Stimulated activated effector memory CD8-positive, alpha-beta T cell treated with anti-CD3 and anti-CD28 coated beads, Interleukin-12 subunit alpha, Interleukin-12 subunit beta, amount 100 ng/mL, for 72 hours (primary cell): Measurements from ENCODE around the gene APOL3.
"Not testable (repeated sequence)": the region's sequence is repeated elsewhere in the genome, so short reads cannot be mapped to it uniquely, and the experiment has no call there.

Experiments
- ATAC-seq: fragments of 150-1000 bp; cut with Tn5 transposase; 2 replicates; pipeline ENCODE4 v1.10.0; 2021
- DNase-seq, 2 donors: peaks; one replicate each; pipeline ENCODE4 v3.0.0; 2021 to 2022; ENCODE audit warnings: low spot score in 2 of 2
- H3K27ac Mint-ChIP-seq: one replicate; pipeline ENCODE4 v1.8.0; 2022; ENCODE audit warnings: mild to moderate bottlenecking, mixed read lengths
- H3K36me3 Mint-ChIP-seq: one replicate; pipeline ENCODE4 v1.8.0; 2022; ENCODE audit warnings: mild to moderate bottlenecking, mixed read lengths
- H3K4me1 Mint-ChIP-seq: one replicate; pipeline ENCODE4 v1.8.0; 2022; ENCODE audit warnings: mixed read lengths
- H3K4me3 Mint-ChIP-seq: one replicate; pipeline ENCODE4 v1.8.0; 2022; ENCODE audit warnings: mild to moderate bottlenecking, mixed read lengths
- H3K9me3 Mint-ChIP-seq: one replicate; pipeline ENCODE4 v1.8.0; 2022; ENCODE audit warnings: mixed read lengths

APOL3 gene

GRCh38 chr22:36197514-36198146 lies 37.1 kb upstream of the APOL3 start:
- peak; percentile 76 for ATAC-seq
- peak overlapping the region; percentile 42 for H3K4me3 Mint-ChIP-seq
- peaks cover 6% of the 10 kb centered on the region for H3K36me3 Mint-ChIP-seq
- peaks cover 35% of the 10 kb centered on the region for H3K4me1 Mint-ChIP-seq
- peak in 1 of 2 donors; percentile 66 for DNase-seq
- H3K27ac Mint-ChIP-seq = peak overlapping the region; percentile 65
- H3K9me3 Mint-ChIP-seq = no peaks in the 10 kb centered on the region

- H3K4me1 Mint-ChIP-seq = peaks cover 35% of the 10 kb centered on the region
- peaks cover 6% of the 10 kb centered on the region for H3K36me3 Mint-ChIP-seq
- peak overlapping the region; percentile 42 for H3K4me3 Mint-ChIP-seq
- no peaks in the 10 kb centered on the region for H3K9me3 Mint-ChIP-seq
- H3K27ac Mint-ChIP-seq = peak overlapping the region; percentile 65
- DNase-seq (no peak), ATAC-seq (no peak)
Measured at GRCh38 chr22:36197065-36197440, 36.5 kb upstream of the APOL3 start.

- Mint-ChIP-seq H3K36me3 (peaks cover 6% of the 10 kb centered on the region), H3K4me3 (peak overlapping the region; percentile 42), H3K4me1 (peaks cover 35% of the 10 kb centered on the region), H3K9me3 (no peaks in the 10 kb centered on the region), H3K27ac (peak overlapping the region; percentile 67)
- DNase-seq = no peak
- no peak for ATAC-seq
Measured at GRCh38 chr22:36196254-36197064, 35.9 kb upstream of the APOL3 start.

GRCh38 chr22:36194971-36195370 lies 34.4 kb upstream of the APOL3 start:
- ATAC-seq (peak; percentile 63), DNase-seq (no peak)
- Mint-ChIP-seq H3K27ac (no peak overlapping the region), H3K9me3 (no peaks in the 10 kb centered on the region), H3K4me1 (peaks cover 35% of the 10 kb centered on the region), H3K36me3 (peaks cover 6% of the 10 kb centered on the region), H3K4me3 (no peak overlapping the region)

- Mint-ChIP-seq H3K9me3 (no peaks in the 10 kb centered on the region), H3K36me3 (peaks cover 6% of the 10 kb centered on the region), H3K4me3 (no peak overlapping the region), H3K4me1 (peaks cover 35% of the 10 kb centered on the region), H3K27ac (no peak overlapping the region)
- ATAC-seq (no peak), DNase-seq (no peak)
Measured at GRCh38 chr22:36194385-36194784, 33.8 kb upstream of the APOL3 start.

- H3K9me3 Mint-ChIP-seq = no peaks in the 10 kb centered on the region
- no peak for DNase-seq
- no peak overlapping the region for H3K4me3 Mint-ChIP-seq
- H3K36me3 Mint-ChIP-seq = peaks cover 5% of the 10 kb centered on the region
- peaks cover 27% of the 10 kb centered on the region for H3K4me1 Mint-ChIP-seq
- no peak for ATAC-seq
- H3K27ac Mint-ChIP-seq = peak overlapping the region; percentile 54
Measured at GRCh38 chr22:36193577-36193976, 33.0 kb upstream of the APOL3 start.

GRCh38 chr22:36193171-36193570 lies 32.6 kb upstream of the APOL3 start:
- Mint-ChIP-seq H3K9me3 (no peaks in the 10 kb centered on the region), H3K36me3 (peaks cover 1% of the 10 kb centered on the region), H3K4me1 (peaks cover 23% of the 10 kb centered on the region), H3K4me3 (no peak overlapping the region), H3K27ac (peak overlapping the region; percentile 54)
- DNase-seq = no peak
- ATAC-seq = no peak

- DNase-seq = no peak
- Mint-ChIP-seq H3K4me1 (peaks cover 16% of the 10 kb centered on the region), H3K27ac (no peak overlapping the region), H3K36me3 (no peaks in the 10 kb centered on the region), H3K4me3 (no peak overlapping the region), H3K9me3 (no peaks in the 10 kb centered on the region)
- no peak for ATAC-seq
Measured at GRCh38 chr22:36192542-36192941, 32.0 kb upstream of the APOL3 start.

- Mint-ChIP-seq H3K27ac (no peak overlapping the region), H3K36me3 (no peaks in the 10 kb centered on the region), H3K4me3 (no peak overlapping the region), H3K9me3 (no peaks in the 10 kb centered on the region), H3K4me1 (peaks cover 9% of the 10 kb centered on the region)
- no peak for ATAC-seq
- no peak for DNase-seq
Measured at GRCh38 chr22:36191106-36191836, 30.7 kb upstream of the APOL3 start.

GRCh38 chr22:36187862-36188261 lies 27.3 kb upstream of the APOL3 start:
- ATAC-seq, DNase-seq, H3K27ac Mint-ChIP-seq, H3K9me3 Mint-ChIP-seq, H3K36me3 Mint-ChIP-seq, H3K4me1 Mint-ChIP-seq, H3K4me3 Mint-ChIP-seq: not testable (repeated sequence)

- Mint-ChIP-seq H3K9me3 (no peaks in the 10 kb centered on the region), H3K4me3 (no peak overlapping the region), H3K27ac (no peak overlapping the region), H3K4me1 (no peaks in the 10 kb centered on the region), H3K36me3 (no peaks in the 10 kb centered on the region)
- DNase-seq (no peak), ATAC-seq (no peak)
Measured at GRCh38 chr22:36185828-36186624, 25.5 kb upstream of the APOL3 start.

- ATAC-seq (no peak), DNase-seq (no peak)
- H3K4me1 Mint-ChIP-seq = no peaks in the 10 kb centered on the region
- H3K36me3 Mint-ChIP-seq = no peaks in the 10 kb centered on the region
- peak overlapping the region; percentile 54 for H3K27ac Mint-ChIP-seq
- H3K9me3 Mint-ChIP-seq = no peaks in the 10 kb centered on the region
- no peak overlapping the region for H3K4me3 Mint-ChIP-seq
Measured at GRCh38 chr22:36184433-36185025, 24.0 kb upstream of the APOL3 start.

- DNase-seq (no peak), ATAC-seq (no peak)
- H3K27ac Mint-ChIP-seq = no peak overlapping the region
- H3K9me3 Mint-ChIP-seq = no peaks in the 10 kb centered on the region
- no peaks in the 10 kb centered on the region for H3K36me3 Mint-ChIP-seq
- H3K4me1 Mint-ChIP-seq = no peaks in the 10 kb centered on the region
- no peak overlapping the region for H3K4me3 Mint-ChIP-seq
Measured at GRCh38 chr22:36183446-36183845, 22.9 kb upstream of the APOL3 start.

GRCh38 chr22:36182857-36183256 lies 22.3 kb upstream of the APOL3 start:
- ATAC-seq (no peak), DNase-seq (no peak)
- no peaks in the 10 kb centered on the region for H3K9me3 Mint-ChIP-seq
- H3K36me3 Mint-ChIP-seq = no peaks in the 10 kb centered on the region
- H3K4me1 Mint-ChIP-seq = no peaks in the 10 kb centered on the region
- H3K27ac Mint-ChIP-seq = no peak overlapping the region
- no peak overlapping the region for H3K4me3 Mint-ChIP-seq

GRCh38 chr22:36182056-36182455 lies 21.5 kb upstream of the APOL3 start:
- no peak overlapping the region for H3K4me3 Mint-ChIP-seq
- no peaks in the 10 kb centered on the region for H3K36me3 Mint-ChIP-seq
- H3K9me3 Mint-ChIP-seq = no peaks in the 10 kb centered on the region
- no peaks in the 10 kb centered on the region for H3K4me1 Mint-ChIP-seq
- no peak for DNase-seq
- no peak overlapping the region for H3K27ac Mint-ChIP-seq
- no peak for ATAC-seq
